BE2C (cell line): ENCODE data around the gene PEAR1.

ENCODE experiments used
- DNase-seq: peaks from one replicate; pipeline ENCODE4 v3.0.0-alpha.2; 2020
- H3K27me3 ChIP-seq: fragments of 250-450 bp; sonication (Bioruptor Pico); 2 replicates; pipeline ENCODE4 v1.5.1; 2020; ENCODE audit warnings: mild to moderate bottlenecking
- H3K36me3 ChIP-seq: fragments of 250-450 bp; sonication (Bioruptor Pico); 2 replicates; pipeline ENCODE4 v1.5.1; 2020; ENCODE audit warnings: mild to moderate bottlenecking
- H3K4me1 ChIP-seq: fragments of 250-450 bp; sonication (Bioruptor Pico); 2 replicates; pipeline ENCODE4 v1.5.1; 2020
- H3K4me3 ChIP-seq: 2 replicates; pipeline ENCODE4 v1.5.1; 2011; ENCODE audit warnings: low read depth, low read length
- H3K9me3 ChIP-seq: fragments of 250-450 bp; sonication (Bioruptor Pico); 2 replicates; pipeline ENCODE4 v1.5.1; 2020
- TF ChIP-seq, protein P1 (sequence below): IDR thresholded peaks from 2 replicates; pipeline ENCODE4 v1.5.1; 2012; ENCODE audit warnings: mild to moderate bottlenecking, low read depth, low read length

The PEAR1 gene

DNA sequence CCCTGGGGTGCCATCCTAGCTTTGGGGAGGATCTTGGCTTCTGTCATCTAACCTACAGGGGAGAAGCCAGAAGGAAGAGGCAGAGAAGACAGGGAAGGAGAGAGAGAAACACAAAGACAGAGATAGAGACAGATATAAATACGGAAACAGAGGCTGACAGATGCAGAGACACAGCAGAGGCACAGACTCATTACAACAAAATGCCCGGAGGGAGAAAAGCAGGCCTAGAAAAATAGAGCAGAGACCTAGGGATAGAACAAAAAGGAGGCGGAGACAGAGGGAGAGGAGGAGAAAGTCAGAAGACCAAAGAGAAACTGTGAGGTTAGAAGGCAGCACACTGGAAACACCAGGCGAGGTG is 1.9 kb downstream of the PEAR1 start:
- H3K27me3 ChIP-seq, result no peaks in the 10 kb centered on the region
- no peaks in the 10 kb centered on the region for H3K36me3 ChIP-seq
- no peaks in the 10 kb centered on the region for H3K9me3 ChIP-seq
- TF ChIP-seq, protein P1, sequence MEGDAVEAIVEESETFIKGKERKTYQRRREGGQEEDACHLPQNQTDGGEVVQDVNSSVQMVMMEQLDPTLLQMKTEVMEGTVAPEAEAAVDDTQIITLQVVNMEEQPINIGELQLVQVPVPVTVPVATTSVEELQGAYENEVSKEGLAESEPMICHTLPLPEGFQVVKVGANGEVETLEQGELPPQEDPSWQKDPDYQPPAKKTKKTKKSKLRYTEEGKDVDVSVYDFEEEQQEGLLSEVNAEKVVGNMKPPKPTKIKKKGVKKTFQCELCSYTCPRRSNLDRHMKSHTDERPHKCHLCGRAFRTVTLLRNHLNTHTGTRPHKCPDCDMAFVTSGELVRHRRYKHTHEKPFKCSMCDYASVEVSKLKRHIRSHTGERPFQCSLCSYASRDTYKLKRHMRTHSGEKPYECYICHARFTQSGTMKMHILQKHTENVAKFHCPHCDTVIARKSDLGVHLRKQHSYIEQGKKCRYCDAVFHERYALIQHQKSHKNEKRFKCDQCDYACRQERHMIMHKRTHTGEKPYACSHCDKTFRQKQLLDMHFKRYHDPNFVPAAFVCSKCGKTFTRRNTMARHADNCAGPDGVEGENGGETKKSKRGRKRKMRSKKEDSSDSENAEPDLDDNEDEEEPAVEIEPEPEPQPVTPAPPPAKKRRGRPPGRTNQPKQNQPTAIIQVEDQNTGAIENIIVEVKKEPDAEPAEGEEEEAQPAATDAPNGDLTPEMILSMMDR, result no peak
- peak; percentile 74 for DNase-seq
- H3K4me3 ChIP-seq, result peak overlapping the region; percentile 5; the same call in 1 of the 2 replicates
- peaks cover 61% of the 10 kb centered on the region for H3K4me1 ChIP-seq

DNA sequence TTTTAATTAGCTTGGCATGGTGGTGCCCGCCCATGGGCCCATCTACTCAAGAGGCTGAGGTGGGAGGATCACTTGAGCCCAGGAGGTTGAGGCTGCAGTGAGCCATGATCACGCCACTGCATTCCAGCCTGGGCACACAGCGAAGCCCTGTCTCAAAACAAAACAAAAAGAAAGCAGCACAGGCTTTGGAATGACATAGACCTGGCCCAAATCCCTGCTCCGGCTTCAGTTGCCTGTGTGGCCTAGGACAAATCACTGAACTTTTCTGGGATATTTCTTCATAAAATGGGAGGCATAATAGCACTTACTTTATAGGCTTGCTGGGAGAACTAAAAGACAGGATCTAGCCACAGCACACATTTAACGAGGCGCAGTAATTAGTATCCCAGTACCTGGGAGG is 2.4 kb downstream of the PEAR1 start:
- Histone ChIP-seq H3K4me1 (peaks cover 60% of the 10 kb centered on the region), H3K27me3 (no peaks in the 10 kb centered on the region), H3K9me3 (no peaks in the 10 kb centered on the region), H3K4me3 (no peak overlapping the region), H3K36me3 (no peaks in the 10 kb centered on the region)
- TF ChIP-seq, protein P1, result no peak
- DNase-seq, result no peak

DNA sequence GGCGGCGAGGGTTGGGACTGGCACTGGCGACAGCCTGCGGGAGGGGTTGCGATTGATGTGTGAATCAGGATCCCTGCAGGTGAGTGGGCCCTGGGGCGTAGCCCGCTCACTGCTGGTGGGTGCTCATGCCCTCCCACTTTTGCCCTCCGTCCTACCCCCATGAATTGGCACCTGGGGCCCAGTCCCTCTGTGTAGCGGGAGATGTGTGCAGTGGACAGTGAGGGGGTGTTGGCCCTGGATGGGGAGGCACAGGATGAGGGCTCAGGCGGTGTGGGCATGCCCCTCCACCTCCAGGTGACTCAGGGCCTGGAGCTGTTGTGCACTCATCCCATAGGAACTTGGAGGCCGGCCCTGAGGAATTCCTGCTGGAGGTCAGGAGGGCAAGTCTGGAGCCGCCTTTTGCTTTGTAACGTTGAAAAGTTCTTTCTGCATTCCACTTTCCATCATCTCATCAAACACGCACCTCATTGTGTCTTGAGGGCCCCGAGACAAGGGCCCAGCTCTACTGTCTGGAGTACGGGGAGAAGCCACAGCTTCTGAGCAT is 3.0 kb downstream of the PEAR1 start:
- DNase-seq, result no peak
- Histone ChIP-seq H3K9me3 (no peaks in the 10 kb centered on the region), H3K27me3 (no peaks in the 10 kb centered on the region), H3K36me3 (no peaks in the 10 kb centered on the region), H3K4me1 (peaks cover 60% of the 10 kb centered on the region), H3K4me3 (no peak overlapping the region)
- TF ChIP-seq, protein P1, result no peak

DNA sequence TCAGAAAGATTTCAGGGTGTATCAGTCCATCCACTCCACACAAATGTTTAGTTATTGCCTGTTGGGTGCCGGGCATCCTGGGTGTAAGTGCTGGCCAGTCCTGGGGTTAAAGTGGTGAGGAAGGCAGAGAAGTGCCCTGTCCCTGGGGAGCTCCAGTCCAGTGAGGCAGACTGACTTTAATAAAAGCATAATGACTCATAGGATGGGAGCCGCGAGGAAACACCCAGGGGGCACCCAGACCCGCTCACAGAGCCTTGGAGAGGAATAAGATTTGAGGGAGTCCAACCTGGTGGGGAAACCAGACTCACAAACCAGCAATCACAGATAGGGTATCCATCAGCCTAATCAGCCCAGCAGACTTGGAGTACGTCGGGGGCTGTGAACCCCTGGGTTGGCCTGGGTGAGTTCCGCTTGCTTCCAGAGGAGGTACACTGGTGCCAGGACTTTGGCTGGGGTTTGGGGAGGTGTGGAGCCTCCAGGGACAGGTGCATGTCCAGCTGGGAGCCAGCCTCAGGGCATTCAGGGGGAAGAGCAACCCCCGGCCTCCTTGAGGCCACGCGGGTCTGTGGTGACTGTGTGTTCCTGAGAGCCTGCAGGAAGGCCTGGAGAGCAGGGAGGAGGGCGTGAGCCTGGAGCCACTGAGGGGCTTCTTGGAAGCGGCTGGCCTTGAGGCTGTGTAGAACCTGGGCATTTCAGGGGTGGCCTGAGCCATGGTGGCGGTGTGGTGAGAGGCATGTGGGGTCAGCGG is 3.7 kb downstream of the PEAR1 start:
- H3K4me1 ChIP-seq, result peaks cover 56% of the 10 kb centered on the region
- DNase-seq, result peak; percentile 54
- H3K27me3 ChIP-seq, result no peaks in the 10 kb centered on the region

DNA sequence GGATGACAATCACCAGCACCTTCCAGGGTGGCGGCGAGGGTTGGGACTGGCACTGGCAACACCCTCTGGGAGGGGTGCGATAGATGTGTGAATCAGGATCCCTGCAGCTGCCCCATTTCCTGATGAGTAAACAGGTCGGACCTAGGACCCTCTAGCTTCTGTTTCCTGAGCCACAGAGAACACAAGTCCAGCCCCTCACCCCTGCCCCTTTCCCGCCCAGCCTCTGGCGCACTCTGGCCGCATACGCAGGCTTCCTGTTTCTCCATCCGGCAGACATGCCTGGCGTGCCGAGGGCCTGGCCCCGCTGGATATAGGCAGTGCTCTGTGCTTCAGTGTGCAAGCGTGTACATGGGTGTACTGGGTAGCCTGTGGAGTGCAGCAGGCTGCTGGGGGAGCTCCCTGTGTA is 4.6 kb downstream of the PEAR1 start:
- TF ChIP-seq, protein P1, result no peak
- Histone ChIP-seq H3K9me3 (no peaks in the 10 kb centered on the region), H3K4me1 (peaks cover 56% of the 10 kb centered on the region), H3K36me3 (no peaks in the 10 kb centered on the region), H3K4me3 (no peak overlapping the region), H3K27me3 (no peaks in the 10 kb centered on the region)
- DNase-seq, result peak; percentile 76

More for the DNA sequence above, 3.7 kb downstream of the PEAR1 start:
- H3K9me3 ChIP-seq, result no peaks in the 10 kb centered on the region
- H3K36me3 ChIP-seq, result no peaks in the 10 kb centered on the region
- H3K4me3 ChIP-seq, result no peak overlapping the region
- TF ChIP-seq, protein P1, result no peak

DNA sequence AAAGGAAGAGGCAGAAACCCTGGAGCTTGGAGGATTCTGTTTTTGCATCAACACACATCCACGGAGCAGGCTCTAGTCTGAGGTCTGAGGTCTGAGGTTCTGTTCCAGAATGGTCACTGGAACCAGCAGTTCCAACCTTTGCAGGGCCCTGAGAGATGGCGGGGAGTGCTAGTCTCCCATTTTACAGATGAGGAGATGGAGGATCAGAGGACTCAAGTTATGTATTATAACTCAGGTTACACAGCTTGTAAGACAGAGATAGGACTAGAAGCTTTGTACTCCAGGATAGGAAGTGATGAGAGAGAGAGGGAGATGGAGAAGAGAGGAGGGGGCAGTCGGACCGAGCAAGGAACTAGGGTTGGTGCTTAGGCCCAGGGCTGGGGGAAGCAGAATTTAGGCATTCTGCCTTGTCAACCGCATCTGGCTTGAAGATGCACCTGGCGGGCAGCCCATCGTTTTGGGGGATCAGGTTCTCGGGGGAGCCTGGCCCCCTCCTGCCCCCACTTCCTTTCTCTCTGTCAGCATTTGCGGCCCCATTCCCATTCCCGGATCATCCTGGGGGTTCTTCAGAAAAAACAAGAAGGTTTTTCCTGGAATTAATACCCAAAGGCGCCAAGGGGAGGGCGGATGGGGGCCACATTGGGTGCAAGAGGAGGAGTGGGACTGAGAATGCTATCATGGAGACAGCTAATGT is 5.6 kb downstream of the PEAR1 start:
- no peak overlapping the region for H3K4me3 ChIP-seq
- no peak for DNase-seq
- TF ChIP-seq, protein P1, result no peak
- no peaks in the 10 kb centered on the region for H3K27me3 ChIP-seq
- H3K36me3 ChIP-seq, result no peaks in the 10 kb centered on the region
- no peaks in the 10 kb centered on the region for H3K9me3 ChIP-seq
- H3K4me1 ChIP-seq, result peaks cover 50% of the 10 kb centered on the region
